Glomerular endothelial cell (primary cell): ENCODE results near the gene NDEL1. TPM values are rescaled to one million over a fixed set of nuclear protein-coding genes. Genes with fewer than 3 reads are reported as not detected.

Source experiments
- DNase-seq: peaks from one replicate; pipeline ENCODE4 v3.0.0-alpha.2; 2011; ENCODE audit warnings: low read depth, low spot score; ENCODE audit errors: extremely low read depth
- total RNA-seq: library from RNA; depleted of rRNA; stranded (reverse); fragments of >200 nt; gene quantifications from 2 replicates; pipeline ENCODE4 v1.2.3, GENCODE V29; 2015

Gene NDEL1
- total RNA-seq, 1 donor from 2014 or later: 64.2 TPM

GRCh38 chr17:8499171-8499570 lies 63.5 kb downstream of the NDEL1 start:
- no peak for DNase-seq

DNA sequence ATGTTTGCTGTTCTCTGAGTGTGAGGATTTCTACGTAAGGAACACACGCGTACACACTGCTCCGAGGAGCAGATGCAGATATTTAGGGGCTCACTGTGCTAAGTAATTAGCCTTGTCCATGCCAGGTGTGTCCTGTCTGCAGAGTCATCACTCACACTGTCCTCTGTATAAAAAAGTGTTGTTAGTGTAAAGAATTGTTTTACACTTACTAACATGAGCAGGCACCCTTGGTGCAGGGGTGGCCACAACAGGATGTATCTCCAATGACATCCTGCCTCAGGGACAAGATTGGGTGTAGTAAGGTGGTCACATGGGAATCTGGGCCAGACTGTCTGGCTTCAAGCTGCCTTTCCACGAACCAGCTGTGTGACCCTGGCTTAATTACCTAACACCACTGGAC lies 63.9 kb downstream of the NDEL1 start:
- DNase-seq: no peak

DNA sequence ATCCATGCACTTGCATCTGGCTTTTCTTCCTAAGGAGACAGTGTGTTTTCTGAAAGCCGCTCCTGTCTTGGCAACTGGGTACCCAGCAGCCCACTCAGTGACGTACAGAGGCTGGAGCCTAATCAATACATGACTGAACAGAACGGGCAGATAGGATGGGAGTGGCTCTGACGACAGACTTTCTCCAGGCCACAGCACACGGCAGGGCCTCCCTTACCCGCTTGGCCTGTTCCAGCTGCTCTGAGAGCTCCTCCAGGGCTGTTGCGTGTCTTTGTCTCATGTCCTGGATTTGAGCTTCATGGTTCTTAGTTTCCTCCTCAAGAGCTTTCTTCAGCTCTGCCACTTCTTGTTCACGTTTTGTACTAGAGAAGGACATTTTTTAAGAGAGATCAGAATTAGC lies 64.9 kb downstream of the NDEL1 start:
- DNase-seq: no peak

- DNase-seq: no peak
These were observed 66.4 kb downstream of the NDEL1 start for GRCh38 chr17:8502126-8502525.

GRCh38 chr17:8503368-8503767 lies 67.7 kb downstream of the NDEL1 start:
- DNase-seq: no peak

DNA sequence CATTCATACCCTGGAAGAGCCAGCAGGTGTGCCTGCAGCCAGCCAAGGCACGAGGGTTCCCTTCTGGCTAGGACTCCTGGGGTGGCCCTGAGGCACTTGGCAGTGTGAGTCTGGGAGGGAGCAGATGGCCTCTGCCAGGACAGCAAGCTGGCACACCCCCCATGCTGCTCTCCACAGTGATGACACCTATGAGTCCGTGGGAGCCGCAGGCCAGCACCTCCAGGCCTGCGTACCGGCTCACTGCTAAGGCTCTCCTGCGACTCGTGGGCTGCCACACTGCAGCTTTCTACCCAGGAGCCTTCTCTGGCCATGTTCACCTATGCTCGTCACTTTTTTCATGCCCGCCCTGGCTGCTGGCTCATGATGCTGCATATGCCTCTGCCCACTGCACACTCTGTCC lies 68.1 kb downstream of the NDEL1 start:
- no peak for DNase-seq

DNA sequence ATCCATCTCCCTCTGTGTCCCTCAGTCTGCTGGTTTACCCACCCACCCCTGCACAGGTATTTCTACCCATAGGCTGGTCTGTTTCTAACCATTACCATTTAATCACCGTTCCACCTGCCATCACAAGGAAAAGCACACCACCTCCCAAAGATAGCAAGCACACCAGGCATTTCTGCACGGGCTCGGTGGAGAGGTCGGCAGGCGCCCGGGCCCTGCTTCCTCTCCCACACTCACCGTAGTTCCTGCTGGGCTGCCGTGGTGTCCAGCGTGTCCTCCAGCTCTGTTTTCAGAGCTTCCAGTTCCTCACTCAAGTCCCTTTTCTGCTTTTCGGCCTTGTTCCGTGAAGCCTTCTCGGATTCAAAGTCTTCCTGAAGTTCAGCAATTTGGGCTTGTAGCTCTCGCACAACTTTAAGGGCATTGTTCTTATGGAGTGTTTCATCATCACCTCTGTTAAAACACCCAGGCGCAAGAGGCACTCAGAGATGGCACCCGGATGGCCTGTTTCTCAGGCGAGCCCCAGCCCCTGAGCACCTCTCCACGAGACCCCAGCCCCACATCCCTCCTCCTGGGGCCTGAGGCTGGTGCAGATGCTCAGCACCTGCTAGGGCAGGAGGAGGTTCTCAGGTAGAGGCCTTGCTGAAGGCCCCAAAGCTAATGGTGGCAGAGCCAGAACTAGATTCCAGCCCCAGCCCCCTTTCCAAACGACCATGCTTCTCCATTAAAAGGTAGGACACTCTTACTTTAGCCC lies 69.0 kb downstream of the NDEL1 start:
- DNase-seq: no peak

DNA sequence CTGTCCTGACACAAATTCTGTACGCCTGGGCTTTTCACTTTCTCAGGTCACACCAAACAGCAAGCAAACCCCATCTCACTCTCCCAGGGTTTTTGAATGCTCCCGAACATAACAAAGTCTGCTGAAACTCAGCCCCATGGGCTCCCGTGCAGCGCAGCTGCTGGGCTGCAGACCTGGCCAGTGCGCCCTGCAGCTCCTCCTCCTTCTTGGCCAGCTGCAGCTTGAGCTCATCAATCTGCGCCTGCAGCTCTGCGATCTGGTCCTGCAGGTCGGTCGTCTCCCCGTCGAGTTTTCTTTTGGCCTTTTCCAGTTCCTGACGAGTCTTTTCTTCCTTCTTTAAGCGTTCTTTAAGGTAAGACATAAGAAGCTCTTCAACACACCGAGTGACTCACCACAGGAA lies 70.5 kb downstream of the NDEL1 start:
- DNase-seq: no peak

GRCh38 chr17:8514801-8515200 lies 79.1 kb downstream of the NDEL1 start:
- no peak for DNase-seq

Other genes with a start within 250 kb of the NDEL1 start
- gene BORCS6, start 245.7 kb upstream of the NDEL1 start, total RNA-seq: 12.4 and 14.3 TPM in 2 replicates
- gene AURKB, start 225.3 kb upstream of the NDEL1 start, total RNA-seq: 9.3 and 24.8 TPM in 2 replicates
- 10.5 and 23.4 TPM in 2 replicates for gene CTC1, start 187.8 kb upstream of the NDEL1 start, total RNA-seq
- gene PFAS, start 186.6 kb upstream of the NDEL1 start, total RNA-seq: 18.7 and 34.3 TPM in 2 replicates
- gene RANGRF, start 147.2 kb upstream of the NDEL1 start, total RNA-seq: 19.9 and 27.2 TPM in 2 replicates
- 2.3 and 2.5 TPM in 2 replicates for gene SLC25A35, start 140.5 kb upstream of the NDEL1 start, total RNA-seq
- 57.3 and 152 TPM in 2 replicates for gene ARHGEF15, start 125.6 kb upstream of the NDEL1 start, total RNA-seq
- gene ODF4, start 96.0 kb upstream of the NDEL1 start, total RNA-seq: not detected in 2 replicates
- gene RPL26, start 52.7 kb upstream of the NDEL1 start, total RNA-seq: 2,562 and 3,740 TPM in 2 replicates
- not detected in 2 replicates for gene RNF222, start 38.1 kb upstream of the NDEL1 start, total RNA-seq
- gene MYH10, start 194.8 kb downstream of the NDEL1 start, total RNA-seq: 89.0 and 137 TPM in 2 replicates